SKM-1 (cell line): ENCODE data around the gene GALR2.
"Not testable (repeated sequence)": the region's sequence is repeated elsewhere in the genome, so short reads cannot be mapped to it uniquely, and the experiment has no call there.

Source experiments
- DNase-seq: peaks from one replicate; lab custom pipeline; 2025; ENCODE audit not compliant: unreplicated experiment; lab: John Stamatoyannopoulos, UW

Gene GALR2

DNA sequence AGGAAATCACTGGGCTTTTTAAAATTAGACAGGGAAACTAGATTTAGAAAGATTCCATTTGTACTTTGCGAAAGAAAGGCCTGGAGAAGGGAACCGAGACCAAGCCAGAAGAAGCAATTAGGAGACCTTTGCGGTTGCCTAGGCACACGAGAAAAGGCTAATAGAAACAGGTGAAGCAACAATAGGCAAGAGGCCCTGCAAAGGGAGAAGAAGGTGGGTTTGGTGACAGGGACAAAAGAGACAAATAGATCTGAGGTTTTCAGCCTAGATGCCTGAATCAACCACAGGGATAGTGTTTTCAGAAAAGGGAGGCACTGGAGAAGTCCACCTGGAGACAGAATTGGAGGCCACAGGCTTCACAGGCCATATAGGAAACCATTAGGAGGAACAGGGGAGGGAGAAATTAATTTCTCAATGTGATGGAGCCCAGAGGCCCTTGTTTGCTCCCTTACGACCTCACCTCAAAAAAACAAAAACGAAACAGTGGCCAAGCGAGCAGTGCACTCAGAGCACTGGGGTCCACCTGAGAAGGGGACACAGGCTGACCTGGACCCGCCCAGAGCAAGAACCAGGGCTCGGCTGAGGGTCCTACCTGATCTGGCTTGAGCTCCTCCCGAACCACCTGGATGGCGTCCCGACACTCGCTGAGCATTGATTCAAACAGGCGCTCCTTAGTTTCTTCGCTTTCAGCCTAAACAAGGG, 24.6 kb upstream of the GALR2 start:
- no peak for DNase-seq

DNA sequence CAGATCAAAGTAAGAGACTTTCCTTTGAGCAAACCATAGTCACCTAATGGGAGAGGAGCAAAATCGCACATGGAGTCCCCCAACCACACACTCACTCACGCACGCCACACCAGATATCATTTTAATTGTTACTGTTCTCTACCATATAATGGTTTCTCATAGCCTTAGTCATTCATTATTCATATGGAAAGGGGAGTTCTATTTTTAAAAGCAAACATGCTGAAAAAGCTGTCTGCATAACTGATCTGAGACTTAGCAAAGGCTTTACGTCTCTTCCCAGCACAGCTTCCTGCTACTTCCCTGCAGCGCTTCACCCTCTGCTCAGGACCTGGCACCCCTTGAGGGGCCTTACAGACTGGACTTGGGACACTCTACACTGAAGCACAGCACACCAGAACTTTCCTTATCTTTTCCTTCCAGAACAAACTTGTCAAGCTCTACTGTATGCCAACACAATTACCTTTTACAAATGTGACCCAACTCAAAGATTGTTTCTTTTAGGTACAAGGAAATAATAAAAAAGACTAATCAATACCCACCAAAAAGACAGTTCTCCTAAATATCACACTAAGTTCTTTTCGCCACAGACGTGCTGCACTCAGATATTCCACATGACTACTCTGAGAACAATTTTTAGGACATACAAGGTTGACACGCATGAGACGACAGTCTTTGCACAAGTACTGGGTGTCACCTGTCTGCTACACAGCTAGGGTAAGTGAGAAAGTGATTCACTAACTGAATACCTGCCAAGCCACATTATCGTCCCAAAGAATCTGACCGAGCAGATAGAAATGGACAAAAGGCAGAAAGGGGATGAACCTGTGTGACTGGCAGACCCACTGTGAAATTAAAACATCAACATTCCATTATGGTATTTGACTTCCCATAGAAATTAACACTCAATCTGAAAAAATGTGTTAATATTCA, 23.8 kb upstream of the GALR2 start:
- no peak for DNase-seq

DNA sequence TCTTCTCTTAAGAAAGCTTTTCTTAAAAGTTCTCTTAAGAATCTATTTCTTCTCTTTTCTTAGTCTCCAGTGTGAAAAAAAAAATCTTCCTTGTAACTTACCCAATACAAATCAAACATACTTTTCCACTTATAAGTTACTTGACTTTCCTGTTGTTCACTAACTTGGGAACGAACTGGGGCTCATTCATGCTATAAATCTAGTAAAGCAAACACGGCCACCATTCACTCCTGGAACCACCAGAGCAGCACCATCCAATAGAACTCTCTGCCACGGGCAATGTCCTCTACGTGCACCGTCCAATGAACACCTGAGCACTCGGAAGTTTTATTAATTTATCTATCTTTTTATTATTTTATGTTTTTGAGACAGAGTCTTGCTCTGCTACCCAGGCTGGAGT, 23.0 kb upstream of the GALR2 start:
- DNase-seq = no peak

DNA sequence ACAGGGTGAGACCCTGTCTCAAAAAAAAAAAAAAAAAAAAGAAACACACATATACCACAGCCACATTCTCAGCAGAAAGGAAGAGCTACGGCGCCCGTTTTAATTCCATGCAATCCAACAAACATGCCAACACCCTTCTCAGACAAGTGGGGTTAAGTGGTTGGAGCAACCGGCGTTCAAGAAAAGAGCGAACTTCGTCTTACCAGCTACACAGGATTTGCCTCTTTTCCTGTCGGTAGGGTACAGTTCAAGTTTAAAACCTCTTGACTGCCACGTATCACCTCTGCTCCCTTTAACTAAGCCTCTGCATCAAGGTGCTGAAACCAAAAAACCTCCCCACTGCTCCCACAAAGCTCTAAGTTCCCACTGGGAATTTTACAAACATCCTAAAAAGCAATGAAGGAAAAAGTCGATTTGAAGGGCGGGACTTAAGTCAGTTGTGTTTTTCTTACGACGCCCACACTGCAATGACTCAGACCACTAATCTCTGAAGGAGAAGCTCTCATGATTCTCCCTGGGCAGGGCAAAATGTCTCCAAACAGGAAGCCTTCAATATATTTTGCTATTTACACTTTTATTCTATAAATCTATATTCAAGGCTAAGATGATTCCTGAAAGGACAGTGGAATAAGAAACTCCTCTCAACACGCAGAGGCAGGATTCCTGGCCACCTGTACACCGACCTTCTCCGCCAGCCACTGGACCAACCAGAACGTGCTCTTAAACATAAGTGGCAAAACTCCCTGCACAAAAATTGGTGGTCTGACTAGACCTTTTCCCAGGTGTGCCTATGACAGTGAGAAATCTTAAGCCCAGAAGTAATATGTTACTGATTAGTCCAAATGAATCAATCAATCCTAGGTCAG, 21.1 kb upstream of the GALR2 start:
- no peak for DNase-seq

DNA sequence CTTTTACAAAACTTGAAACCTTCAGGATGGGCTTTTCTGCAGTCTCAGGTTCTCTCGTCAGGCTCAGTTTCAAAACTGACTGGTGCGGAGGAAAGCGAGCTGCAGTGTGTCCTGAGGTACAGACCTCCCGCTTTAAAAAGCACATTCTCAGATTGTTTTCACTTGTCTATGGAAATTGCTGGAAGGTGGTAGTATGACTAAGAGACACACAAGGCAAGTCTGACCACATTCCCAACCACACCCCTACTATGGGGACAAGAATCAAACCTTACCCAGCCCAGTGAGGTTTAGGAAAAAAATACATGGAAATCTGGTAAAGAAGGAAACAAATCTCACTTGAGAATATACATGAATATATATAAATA, 20.5 kb upstream of the GALR2 start:
- DNase-seq = no peak

DNA sequence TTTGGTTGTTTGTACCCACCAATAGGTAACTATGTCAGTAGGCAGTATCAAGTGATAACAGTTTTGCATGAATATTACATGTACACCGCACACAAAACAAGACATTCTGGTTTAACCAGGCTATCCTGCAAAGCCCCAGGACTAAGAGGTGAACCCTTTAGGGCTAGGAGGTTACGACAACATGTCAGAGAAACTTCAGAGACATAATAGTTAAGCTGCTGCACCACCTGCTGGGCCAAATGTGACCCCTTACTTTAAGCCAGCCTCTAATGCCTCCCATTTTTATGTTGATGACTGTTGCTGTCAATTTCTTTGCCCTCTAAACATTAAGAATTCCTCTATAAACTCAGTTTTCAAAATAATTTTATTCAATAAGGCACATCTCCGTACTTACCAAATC, 17.7 kb upstream of the GALR2 start:
- DNase-seq = no peak

DNA sequence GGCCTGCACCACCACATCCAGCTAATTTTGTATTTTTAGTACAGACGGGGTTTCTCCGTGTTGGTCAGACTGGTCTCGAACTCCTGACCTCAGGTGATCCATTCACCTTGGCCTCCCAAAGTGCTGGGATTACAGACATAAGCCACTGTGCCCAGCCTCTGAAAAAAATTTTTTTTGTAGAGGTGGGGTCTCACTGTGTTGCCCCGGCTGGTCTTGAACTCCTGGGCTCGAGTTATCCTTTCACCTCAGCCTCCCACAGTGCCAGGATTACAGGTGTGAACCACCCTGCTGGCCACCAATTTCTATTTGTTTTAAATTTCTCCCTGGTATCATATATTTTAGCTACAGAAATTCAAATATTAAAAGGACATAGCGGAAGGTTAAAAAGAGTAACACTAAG, 16.3 kb upstream of the GALR2 start:
- not testable (repeated sequence) for DNase-seq

DNA sequence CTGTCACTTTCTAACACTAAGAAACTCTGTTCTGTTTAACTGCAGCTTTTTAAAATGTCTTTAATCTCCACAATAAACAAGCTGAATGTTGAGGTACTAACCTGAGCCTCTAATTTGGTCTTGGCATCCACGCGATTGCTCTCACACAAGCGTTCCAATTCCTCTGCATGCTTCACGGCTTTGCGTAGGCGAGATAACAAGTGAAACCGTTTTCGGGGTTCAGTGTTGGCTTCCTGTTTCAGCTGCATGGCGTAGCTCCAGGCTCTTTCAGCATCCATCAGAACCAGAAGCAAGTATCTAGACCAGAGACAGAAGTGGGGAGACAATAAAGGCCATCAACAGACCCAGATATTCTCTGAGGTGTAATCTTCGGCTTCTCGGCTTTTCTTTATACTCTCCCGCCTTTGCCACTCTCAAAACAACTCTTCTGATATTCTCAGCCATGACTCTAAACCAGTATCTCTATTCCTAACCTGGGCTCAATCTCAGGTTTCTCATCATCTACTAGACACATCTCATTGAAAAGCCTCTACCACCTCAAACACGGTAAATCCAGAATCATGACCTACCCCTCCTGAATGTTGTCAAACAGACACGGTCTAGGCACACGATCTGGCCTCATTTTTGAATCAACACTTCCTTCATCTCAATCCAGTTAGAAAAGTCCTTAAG, 10.6 kb upstream of the GALR2 start:
- no peak for DNase-seq

DNA sequence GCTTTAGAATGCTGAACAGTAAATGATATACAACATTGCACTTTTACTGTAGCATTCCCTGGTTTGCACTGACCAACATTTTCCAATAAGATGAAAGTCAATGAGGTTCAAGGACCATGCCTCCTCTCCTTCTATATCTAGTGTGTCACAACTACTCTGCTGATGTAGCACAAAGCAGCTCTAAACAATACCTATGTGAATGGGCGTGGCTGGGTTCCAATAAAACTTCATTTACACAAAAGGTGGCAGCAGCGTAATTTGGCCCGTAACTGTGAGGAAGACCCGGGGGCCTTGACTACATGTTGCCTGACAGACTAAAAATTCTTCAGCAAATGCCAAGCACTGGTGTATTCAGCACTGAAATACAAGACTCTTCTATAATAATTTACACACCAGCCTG, 8.8 kb upstream of the GALR2 start:
- no peak for DNase-seq

DNA sequence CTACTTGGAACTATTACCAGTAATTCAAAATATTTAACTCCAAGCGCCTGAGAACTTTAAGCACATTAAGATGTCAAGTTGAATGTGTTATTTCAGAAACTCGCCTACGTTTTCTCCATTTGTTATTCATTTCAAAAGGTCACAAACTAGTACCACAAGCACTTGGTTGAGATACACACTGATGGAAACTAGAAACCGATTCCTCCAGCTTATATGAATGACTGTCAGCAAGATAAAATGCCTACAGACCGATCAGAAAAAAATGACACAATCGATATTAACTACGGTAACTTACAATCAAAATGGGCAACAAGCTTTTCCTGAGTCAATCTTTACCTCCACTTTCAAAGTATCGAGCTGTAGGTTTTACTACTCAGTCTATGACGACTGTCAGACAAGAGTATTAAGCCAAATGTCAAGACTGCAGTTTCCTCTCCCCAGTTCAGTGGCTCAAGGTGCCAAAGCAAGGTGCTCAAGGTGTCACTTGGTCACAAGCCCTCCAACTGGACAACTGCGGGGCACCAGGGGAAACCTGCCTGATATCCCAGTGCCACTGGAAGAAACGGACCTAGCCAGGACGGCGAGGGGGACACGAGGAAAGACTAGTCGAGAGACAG, 2.9 kb upstream of the GALR2 start:
- DNase-seq = no peak

DNA sequence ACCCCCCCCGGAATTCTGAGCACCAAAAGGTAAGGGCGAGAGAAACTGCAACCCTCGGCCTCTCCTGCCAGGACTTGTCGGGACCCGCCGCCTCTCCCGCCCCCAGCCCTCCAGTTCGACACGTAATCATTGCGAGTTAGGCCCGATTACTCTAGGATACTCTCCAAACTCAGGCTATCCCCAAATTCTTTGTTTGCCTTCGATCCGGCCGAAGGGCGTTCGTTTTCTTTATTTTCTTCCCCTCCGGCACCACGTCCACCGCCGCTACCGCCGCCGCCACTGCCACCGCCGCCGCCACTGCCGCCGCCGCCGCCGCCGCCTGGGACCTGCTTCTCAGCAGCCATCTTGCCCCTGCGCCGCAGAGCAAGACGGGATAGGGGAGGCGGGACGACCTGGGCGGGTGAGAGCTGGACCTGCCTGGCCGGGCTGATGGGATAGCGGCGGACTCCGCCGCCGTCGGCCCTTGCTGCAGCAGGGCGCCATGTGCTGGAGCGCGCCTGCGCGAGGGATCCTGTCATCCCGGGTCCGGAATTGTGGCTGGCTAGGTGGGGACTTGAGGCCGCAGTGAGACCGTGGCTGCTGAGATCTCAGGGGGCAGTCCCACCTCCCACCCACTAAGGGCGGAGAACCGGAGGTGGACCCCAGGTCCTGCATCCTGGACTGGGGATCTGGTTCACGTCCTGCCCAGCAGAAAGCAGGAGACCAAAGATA, 2.3 kb upstream of the GALR2 start, which contains the start of gene SRP68:
SRP68 (minus strand) TSS at position 370 of the 711 bp plus-strand sequence; CDS start at position 344, 26 bp downstream.
- DNase-seq = peak; percentile 69

DNA sequence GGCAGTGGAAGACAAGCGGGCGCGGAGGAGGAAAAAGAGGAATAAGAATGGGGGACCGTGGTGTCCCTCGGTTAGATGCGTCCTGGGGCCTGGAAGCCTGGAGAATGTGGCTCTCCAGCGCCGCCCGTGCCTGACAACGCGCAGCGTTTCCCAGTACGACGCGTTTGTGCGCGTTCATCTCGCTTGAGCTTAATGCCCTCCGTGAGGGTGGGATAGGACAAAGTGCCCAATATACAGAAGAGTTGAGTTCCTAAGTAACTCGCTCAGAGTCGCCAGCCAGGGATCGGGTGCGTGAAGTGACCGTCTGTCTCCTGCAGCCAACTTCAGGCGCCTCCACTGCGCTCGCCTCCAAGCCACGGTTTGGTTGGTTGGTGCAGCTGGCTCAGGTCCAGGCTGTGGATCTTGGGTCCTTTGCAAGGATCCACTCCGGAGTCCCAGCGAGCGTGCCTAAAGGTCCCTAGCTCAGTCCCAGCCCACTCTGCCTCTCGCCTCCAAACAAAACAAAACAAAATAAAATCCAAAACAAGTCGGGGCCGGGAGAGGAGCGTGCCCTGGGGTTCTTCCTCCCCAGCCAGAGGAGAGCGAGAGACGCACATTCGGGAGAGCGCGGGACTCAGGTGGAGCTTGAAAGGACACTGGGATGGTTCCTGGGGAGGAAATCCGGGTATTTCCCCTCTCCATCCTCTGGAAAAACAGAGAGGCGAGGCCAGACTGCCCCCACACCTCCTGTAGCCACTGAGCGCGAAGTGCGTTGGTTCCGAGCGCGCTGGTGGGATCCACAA, 974 bp downstream of the GALR2 start:
- peak; percentile 24 for DNase-seq

DNA sequence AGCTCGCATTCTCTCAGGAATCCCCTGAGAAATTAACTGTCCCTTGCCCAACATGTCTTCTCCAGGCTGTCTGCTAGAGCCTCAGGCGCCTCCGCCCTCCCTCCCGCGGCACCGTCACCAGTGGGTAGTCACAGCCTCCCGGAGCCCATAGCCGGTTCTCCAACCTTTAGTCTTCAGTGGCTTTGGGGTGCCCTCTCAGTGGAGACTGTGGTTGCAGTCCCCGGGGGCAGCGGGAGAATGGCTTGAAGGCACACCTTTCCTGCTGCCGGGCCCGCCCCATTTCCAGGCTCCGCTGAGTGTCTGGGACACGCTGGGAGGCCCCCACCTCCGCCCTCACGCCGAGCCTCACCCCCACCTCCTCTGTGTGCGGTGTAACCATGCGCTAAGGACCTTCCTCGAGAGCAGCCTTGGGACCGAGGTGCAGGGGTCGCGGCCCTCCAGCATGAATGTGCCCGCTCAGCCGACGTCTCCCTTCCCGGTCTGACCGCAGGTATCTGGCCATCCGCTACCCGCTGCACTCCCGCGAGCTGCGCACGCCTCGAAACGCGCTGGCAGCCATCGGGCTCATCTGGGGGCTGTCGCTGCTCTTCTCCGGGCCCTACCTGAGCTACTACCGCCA, 1.7 kb downstream of the GALR2 start:
- no peak for DNase-seq

DNA sequence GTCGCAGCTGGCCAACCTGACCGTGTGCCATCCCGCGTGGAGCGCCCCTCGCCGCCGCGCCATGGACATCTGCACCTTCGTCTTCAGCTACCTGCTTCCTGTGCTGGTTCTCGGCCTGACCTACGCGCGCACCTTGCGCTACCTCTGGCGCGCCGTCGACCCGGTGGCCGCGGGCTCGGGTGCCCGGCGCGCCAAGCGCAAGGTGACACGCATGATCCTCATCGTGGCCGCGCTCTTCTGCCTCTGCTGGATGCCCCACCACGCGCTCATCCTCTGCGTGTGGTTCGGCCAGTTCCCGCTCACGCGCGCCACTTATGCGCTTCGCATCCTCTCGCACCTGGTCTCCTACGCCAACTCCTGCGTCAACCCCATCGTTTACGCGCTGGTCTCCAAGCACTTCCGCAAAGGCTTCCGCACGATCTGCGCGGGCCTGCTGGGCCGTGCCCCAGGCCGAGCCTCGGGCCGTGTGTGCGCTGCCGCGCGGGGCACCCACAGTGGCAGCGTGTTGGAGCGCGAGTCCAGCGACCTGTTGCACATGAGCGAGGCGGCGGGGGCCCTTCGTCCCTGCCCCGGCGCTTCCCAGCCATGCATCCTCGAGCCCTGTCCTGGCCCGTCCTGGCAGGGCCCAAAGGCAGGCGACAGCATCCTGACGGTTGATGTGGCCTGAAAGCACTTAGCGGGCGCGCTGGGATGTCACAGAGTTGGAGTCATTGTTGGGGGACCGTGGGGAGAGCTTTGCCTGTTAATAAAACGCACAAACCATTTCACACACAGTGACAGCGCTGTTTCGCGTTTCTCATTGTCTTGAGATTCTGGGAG, 2.4 kb downstream of the GALR2 start:
- DNase-seq = no peak

DNA sequence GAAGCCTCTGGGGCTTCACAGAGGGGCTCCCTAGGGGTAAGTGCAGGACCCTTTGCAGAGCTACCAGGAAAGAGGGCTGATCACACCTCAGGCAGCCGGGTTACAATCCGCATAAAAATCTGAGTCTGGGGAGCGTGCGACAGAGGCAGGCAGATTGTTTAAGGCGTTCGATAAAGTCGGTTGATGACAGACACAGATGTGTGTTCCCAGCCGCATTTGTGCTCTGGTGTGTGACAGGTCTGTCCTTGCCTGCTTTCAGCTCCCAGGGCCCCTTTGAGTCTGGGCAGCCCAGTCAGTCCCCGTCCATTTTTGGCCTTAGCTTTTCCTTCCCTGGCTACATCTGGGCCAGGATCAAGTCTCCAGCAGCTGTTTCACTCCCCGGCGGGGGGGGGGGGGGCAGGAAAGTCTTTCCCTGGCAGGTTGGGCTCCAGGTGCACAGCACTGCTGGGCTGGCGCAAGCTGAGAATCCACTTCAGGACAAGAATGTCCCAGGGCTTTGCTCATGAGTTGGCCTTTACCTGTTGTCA, 3.1 kb downstream of the GALR2 start:
- DNase-seq = no peak

DNA sequence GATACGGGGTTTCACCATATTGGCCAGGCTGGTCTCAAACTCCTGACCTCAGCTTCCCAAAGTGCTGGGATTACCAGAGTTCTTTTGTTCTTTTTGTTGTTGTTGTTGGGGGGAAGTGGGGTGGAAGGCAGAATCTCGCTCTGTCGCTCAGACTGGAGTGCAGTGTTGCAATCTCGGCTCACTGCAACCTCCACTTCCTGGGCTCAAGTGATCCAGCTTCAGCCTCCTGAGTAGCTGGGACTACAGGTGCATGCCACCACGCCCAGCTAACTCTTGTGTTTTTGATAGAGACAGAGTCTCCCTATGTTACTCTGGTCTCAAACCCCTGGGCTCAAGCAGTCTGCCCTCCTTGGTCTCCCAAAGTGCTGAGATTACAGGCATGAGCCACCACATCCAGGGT, 3.8 kb downstream of the GALR2 start:
- not testable (repeated sequence) for DNase-seq

DNA sequence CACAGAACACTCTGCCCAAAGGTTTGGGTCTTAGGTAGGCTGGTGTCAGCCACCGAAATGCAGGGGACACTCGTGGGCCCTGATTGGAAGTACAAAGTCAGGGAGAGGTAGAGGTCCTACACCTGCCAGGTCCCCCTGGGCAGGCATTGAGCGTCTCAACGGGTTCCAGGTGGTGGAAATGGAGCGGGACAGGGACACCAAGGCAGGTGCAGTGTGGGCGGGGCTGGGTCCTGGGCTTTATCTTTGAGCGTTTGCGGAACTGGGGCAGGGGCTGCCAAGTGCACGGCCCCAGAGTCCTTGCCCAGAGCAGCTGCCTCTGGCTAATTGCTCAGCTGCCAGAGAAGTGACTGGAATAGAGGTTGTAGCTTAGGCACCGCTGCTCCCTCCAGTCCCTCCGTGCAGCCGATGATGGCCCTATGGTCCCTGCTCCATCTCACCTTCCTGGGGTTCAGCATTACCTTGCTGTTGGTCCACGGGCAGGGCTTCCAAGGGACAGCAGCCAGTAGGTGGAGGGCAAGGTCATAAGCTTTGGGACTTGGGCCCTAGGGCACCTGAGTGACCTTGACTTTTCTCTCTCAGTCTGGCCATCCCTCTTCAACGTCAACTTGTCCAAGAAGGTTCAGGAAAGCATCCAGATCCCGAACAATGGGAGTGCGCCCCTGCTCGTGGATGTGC, 4.4 kb downstream of the GALR2 start, which contains the start of gene ZACN:
ZACN (plus strand) TSS at position 323 of the 675 bp plus-strand sequence; CDS start at position 406, 83 bp downstream.
- no peak for DNase-seq
